Lung (tissue), 16 donors: ENCODE data around the gene DPYSL3. TPM values are rescaled to one million over a fixed set of nuclear protein-coding genes. Genes with fewer than 3 reads are reported as not detected.
A peak's percentile ranks its signal among the peaks of the same experiment; 100 is the strongest.

Source experiments
- ATAC-seq: fragments of 200-7000 bp; cut with Tn5 transposase; one replicate; pipeline ENCODE4 v1.9.1; 2020; ENCODE audit warnings: moderate number of reproducible peaks; ENCODE audit not compliant: insufficient read depth, low FRiP score
- DNase-seq, 3 donors: peaks; one replicate each; pipeline ENCODE4 v3.0.0-alpha.2; 2013 to 2017
- H3K27ac ChIP-seq, 2 donors: one replicate each; pipeline ENCODE4 v1.5.1; 2013; ENCODE audit warnings: mild to moderate bottlenecking in 2 of 2, moderate library complexity in 2 of 2, control low read depth in 1 of 2, inconsistent platforms in 1 of 2, low read depth in 1 of 2, low read length in 1 of 2
- H3K27me3 ChIP-seq, 3 donors: one replicate each; pipeline ENCODE4 v1.5.1; 2013; ENCODE audit warnings: low read length in 2 of 3; ENCODE audit not compliant: control insufficient read depth in 3 of 3, insufficient read depth in 3 of 3
- H3K36me3 ChIP-seq, 4 donors: one replicate each; pipeline ENCODE4 v1.5.1; 2013; ENCODE audit warnings: low read length in 4 of 4, mild to moderate bottlenecking in 1 of 4, moderate library complexity in 1 of 4; ENCODE audit not compliant: control insufficient read depth in 4 of 4, insufficient read depth in 4 of 4
- H3K4me1 ChIP-seq, 5 donors: one replicate each; pipeline ENCODE4 v1.5.1; 2013; ENCODE audit warnings: low read length in 5 of 5, mild to moderate bottlenecking in 2 of 5, moderate library complexity in 1 of 5; ENCODE audit not compliant: control insufficient read depth in 5 of 5, insufficient read depth in 5 of 5
- H3K4me3 ChIP-seq: one replicate; pipeline ENCODE4 v1.5.1; 2013; ENCODE audit warnings: mild to moderate bottlenecking, control low read depth, moderate library complexity
- H3K9ac ChIP-seq, 2 donors: one replicate each; pipeline ENCODE4 v1.5.1; 2013; ENCODE audit warnings: low read length in 2 of 2, control low read depth in 1 of 2; ENCODE audit not compliant: insufficient read depth in 1 of 2
- H3K9me3 ChIP-seq, 4 donors: one replicate each; pipeline ENCODE4 v1.5.1; 2013; ENCODE audit warnings: low read length in 3 of 4, mild to moderate bottlenecking in 1 of 4, moderate library complexity in 1 of 4; ENCODE audit not compliant: control insufficient read depth in 4 of 4, insufficient read depth in 3 of 4
- WGBS, 2 donors: extraction: QIAGEN DNeasy Blood & Tissue Kit; methylation state at CpG; one replicate each; pipeline ENCODE4 v1.1.7; 2013; 5-methylcytosine and 5-hydroxymethylcytosine counted together
- long read RNA-seq, 5 donors: transcript quantifications; one replicate each; lab custom pipeline, GENCODE V29; 2026
- polyA plus RNA-seq, 2 donors: library from polyadenylated mRNA; stranded (reverse); fragments of 200-250 nt; gene quantifications; one replicate each; pipeline ENCODE4 v1.2.1, GENCODE V29; 2013
- total RNA-seq, 2 donors: library from RNA; depleted of rRNA in 1 of 2; stranded (reverse); fragments of >200 nt in 1 of 2; gene quantifications; one replicate each; pipeline ENCODE4 v1.2.1, GENCODE V29; 2014 to 2021
- TF ChIP-seq, protein P1 (sequence below): IDR thresholded peaks from 2 replicates; pipeline ENCODE4 v1.5.1; 2012; ENCODE audit warnings: mild to moderate bottlenecking; ENCODE audit errors: control extremely low read depth, extremely low read depth
- donor health status: control.
- donor health status: control.
- donor health status: Bipolar disorder and iron deficiency.
- donor health status: healthy.
- donor health status: DM: yes; HTN: yes; CAD: no.

The DPYSL3 gene
- 100 to 1,000 TPM in 1 of 2 donors, 10 to 100 TPM in 1; 67.6 to 112 TPM for total RNA-seq
- polyA plus RNA-seq: 10 to 100 TPM; 13.8 to 19.8 TPM
- long read RNA-seq, donor 1, full-length matches to known transcripts: 10 of 10 reads
- long read RNA-seq, donor 1, partial matches to known transcripts: 0 of 10 reads
- long read RNA-seq, donor 1, other reads (novel, unspliced or antisense): 0 of 10 reads
- long read RNA-seq, donor 2, full-length matches to known transcripts: 2 of 2 reads
- long read RNA-seq, donor 2, partial matches to known transcripts: 0 of 2 reads
- long read RNA-seq, donor 2, other reads (novel, unspliced or antisense): 0 of 2 reads
- long read RNA-seq, donor 3, full-length matches to known transcripts: 5 of 5 reads
- long read RNA-seq, donor 3, partial matches to known transcripts: 0 of 5 reads
- long read RNA-seq, donor 3, other reads (novel, unspliced or antisense): 0 of 5 reads
- long read RNA-seq, donor 4, full-length matches to known transcripts: 3 of 15 reads
- long read RNA-seq, donor 4, partial matches to known transcripts: 12 of 15 reads
- long read RNA-seq, donor 4, other reads (novel, unspliced or antisense): 0 of 15 reads
- long read RNA-seq, donor 5, full-length matches to known transcripts: 7 of 7 reads
- long read RNA-seq, donor 5, partial matches to known transcripts: 0 of 7 reads
- long read RNA-seq, donor 5, other reads (novel, unspliced or antisense): 0 of 7 reads

DNA sequence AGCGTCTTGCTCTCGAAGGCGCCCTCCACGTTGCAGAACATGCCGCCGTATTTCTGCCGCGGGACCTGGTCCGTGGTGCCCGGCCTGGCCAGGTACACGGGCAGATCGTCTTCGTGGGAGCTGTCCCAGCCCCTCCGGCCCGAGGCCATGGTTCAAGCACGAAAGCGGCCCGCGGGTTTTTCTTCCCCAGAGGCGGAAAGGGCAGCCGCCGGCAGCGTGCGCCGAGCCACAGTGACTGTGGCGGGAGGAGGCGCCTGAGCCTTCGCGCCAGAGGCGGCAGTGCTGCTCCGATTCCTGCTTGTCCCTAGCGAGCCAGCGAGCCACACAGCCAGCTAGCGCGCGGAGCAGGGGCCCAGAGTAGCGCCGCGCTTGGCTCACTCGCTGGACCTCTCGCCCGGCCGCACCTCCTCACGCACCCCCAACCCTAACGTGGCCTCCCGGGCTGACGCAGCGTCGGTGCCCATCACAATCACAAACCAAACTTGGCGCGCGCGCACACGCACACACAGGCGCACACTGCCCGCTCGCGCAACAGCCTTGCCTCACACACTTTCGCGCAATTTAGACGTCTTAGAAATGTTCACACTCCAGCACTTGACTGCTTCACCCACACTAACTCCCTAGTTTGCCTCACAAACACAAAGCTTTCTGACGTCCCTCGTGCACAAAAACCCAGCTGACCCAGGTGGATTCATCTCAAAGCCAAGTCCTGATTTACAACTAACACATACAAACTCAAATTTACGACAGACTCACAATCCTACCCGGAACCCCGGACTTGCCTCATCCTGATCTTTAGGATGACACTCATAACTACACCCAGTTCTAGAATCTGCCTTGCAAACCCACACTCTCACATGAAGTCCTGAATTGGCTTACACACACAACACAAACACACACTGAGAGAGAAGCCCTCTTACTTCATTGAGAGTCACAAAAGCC lies at the start of gene DPYSL3:
Gene DPYSL3 (minus strand): TSS at position 359 of the 942 bp plus-strand sequence. CDS start 210 bp downstream, at position 149.
- peak within 1 kb of the TSS; percentile 57 for H3K4me3 ChIP-seq
- peaks cover 0 to 20% (median 5%) of the 10 kb centered on the region in 5 donors for H3K4me1 ChIP-seq
- H3K9ac ChIP-seq: peak within 1 kb of the TSS; percentile 7 to 68
- H3K27me3 ChIP-seq: peaks cover 0 to 28% (median 16%) of the 10 kb centered on the region in 3 donors
- H3K9me3 ChIP-seq: no peaks in the 10 kb centered on the region
- peak; percentile 81 to 87 (median 86) for DNase-seq
- WGBS, 2 donors: 3 to 4% methylated on average over 54 to 66 of the region's 66 CpGs
- no peaks in the 10 kb centered on the region for H3K36me3 ChIP-seq
- ATAC-seq: peak; percentile 82
- TF ChIP-seq, protein P1, sequence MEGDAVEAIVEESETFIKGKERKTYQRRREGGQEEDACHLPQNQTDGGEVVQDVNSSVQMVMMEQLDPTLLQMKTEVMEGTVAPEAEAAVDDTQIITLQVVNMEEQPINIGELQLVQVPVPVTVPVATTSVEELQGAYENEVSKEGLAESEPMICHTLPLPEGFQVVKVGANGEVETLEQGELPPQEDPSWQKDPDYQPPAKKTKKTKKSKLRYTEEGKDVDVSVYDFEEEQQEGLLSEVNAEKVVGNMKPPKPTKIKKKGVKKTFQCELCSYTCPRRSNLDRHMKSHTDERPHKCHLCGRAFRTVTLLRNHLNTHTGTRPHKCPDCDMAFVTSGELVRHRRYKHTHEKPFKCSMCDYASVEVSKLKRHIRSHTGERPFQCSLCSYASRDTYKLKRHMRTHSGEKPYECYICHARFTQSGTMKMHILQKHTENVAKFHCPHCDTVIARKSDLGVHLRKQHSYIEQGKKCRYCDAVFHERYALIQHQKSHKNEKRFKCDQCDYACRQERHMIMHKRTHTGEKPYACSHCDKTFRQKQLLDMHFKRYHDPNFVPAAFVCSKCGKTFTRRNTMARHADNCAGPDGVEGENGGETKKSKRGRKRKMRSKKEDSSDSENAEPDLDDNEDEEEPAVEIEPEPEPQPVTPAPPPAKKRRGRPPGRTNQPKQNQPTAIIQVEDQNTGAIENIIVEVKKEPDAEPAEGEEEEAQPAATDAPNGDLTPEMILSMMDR: no peak
- peak within 1 kb of the TSS; percentile 75 to 87 for H3K27ac ChIP-seq

DNA sequence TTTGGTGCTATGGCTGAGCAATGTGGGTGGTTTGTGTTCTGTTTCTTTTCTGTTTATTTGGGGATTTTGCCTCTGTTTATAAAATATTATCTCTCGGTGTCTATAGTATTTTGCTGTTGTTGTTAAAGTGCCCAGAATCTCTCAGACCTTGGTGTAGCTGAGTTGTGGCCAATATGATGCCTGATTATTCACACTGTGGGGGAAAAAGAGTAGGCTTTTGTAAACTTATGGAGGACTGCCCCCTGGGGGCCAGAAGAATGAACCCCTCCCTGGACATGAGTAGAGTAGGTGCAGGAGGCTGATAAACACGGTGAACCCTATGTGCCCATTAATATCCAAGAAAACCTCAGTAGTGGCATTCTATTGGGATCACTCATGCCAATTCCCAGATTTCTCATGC lies 49.0 kb upstream of the DPYSL3 start:
- H3K36me3 ChIP-seq: no peaks in the 10 kb centered on the region
- H3K27ac ChIP-seq: no peak overlapping the region
- no peaks in the 10 kb centered on the region for H3K27me3 ChIP-seq
- DNase-seq (peak; percentile 57 to 83 (median 83)), ATAC-seq (peak; percentile 43)
- no peaks in the 10 kb centered on the region for H3K9me3 ChIP-seq
- WGBS, 2 donors: 23 to 31% methylated on average over 2 of the region's 2 CpGs
- TF ChIP-seq, protein P1: peak; percentile 8
- H3K4me1 ChIP-seq: peaks cover 0 to 26% (median 5%) of the 10 kb centered on the region in 5 donors
- no peak overlapping the region for H3K9ac ChIP-seq
- H3K4me3 ChIP-seq: no peak overlapping the region

DNA sequence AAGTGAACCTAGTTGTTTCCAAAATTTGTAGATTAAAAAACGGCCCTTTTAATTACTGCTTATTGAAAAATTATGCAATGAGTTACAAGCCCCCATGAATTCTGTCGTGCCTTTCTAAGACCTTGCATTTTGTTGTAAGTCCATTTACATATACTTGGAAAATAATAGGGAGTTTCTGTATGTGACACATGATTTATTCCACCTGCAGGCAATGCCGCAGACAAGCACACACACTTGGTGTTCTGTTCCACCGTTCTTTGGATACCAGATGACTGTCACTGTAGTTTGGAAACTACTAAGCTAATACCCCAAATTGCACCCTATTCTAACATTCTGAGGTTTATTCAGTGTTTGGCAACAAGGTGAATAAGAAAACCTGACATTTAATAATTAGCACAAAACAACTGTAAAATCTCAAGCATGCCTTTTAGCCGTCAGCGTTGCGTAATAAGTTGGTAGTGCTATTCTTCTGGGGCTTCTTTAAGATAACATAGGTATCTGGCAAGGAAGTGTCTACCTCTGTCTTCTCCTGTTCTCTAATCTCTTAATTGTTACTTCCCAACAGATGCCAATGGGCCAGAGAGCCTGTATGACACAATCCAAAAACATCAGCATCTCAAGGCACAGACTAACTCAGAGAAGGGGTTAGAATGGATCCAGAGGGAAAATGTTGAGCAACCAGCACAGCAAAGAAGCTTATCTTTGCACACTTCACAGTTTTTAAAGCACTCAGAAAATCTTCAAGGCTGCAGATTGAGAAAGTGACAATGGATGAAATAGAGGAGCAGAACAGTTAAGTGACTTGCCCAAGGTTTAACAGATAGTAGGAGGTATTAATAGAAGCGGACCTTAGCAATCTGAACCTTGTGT lies 48.2 kb upstream of the DPYSL3 start:
- Histone ChIP-seq H3K36me3 (no peaks in the 10 kb centered on the region), H3K9ac (no peak overlapping the region), H3K4me1 (peaks cover 0 to 27% (median 5%) of the 10 kb centered on the region in 5 donors), H3K4me3 (no peak overlapping the region), H3K27ac (no peak overlapping the region), H3K27me3 (no peaks in the 10 kb centered on the region), H3K9me3 (no peaks in the 10 kb centered on the region)
- 71 to 80% methylated on average over 8 of the region's 8 CpGs for WGBS, 2 donors
- TF ChIP-seq, protein P1: no peak
- DNase-seq: peak; percentile 16 to 81 (median 77)
- no peak for ATAC-seq
